ENCODE results near the gene AP1G2.

Gene AP1G2

DNA sequence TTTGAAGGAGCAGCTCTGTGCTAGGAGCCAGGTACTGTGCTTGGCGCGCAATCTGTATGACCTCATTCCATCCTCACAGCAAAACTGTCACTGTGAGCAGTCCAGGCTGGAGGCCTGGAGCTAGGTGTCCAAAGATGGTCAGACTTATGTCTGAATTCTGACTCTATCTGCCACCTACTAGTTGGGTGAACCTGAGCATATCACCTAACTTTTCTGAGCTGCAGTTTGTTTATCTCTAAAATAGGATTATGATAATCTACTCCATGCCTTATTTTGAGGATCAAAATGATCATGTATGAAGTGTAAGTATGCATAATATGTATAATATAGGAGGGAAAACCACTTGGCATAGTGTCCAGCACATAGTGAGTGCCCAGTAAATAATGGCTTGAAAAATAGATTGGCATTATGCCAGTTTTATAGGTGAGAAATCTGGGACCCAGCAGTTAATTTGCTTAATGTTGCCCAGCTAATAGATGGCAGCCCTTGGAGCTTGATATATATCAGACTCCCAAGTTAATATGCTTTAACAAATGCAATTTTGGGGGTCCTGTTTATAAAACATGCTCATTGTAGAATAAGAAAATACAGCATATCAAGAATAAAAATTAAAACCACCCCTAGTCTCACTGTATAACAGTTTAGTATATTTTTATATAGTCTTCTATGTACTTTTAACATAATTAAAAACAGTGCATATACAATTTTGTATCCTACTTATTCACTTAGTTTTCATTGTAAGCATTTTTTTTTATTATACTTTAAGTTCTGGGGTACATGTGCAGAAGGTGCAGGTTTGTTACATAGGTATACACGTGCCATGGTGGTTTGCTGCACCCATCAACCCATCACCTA is 15.5 kb upstream of the AP1G2 start:
- TF ChIP-seq, protein P1, sequence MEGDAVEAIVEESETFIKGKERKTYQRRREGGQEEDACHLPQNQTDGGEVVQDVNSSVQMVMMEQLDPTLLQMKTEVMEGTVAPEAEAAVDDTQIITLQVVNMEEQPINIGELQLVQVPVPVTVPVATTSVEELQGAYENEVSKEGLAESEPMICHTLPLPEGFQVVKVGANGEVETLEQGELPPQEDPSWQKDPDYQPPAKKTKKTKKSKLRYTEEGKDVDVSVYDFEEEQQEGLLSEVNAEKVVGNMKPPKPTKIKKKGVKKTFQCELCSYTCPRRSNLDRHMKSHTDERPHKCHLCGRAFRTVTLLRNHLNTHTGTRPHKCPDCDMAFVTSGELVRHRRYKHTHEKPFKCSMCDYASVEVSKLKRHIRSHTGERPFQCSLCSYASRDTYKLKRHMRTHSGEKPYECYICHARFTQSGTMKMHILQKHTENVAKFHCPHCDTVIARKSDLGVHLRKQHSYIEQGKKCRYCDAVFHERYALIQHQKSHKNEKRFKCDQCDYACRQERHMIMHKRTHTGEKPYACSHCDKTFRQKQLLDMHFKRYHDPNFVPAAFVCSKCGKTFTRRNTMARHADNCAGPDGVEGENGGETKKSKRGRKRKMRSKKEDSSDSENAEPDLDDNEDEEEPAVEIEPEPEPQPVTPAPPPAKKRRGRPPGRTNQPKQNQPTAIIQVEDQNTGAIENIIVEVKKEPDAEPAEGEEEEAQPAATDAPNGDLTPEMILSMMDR (IDR thresholded peaks at IDR 0.05; ENCODE audit: control insufficient read depth, insufficient read depth, low read depth, low read length, missing control alignments) = no peak
- no peak for DNase-seq (ENCODE audit: low read depth)
- no peak overlapping the region for H3K4me3 ChIP-seq (ENCODE audit: control insufficient read depth, low read depth, low read length)

GRCh38 chr14:23580948-23581281 is 13.3 kb upstream of the AP1G2 start:
- DNase-seq (ENCODE audit: low read depth) = no peak
- TF ChIP-seq, protein P1 (IDR thresholded peaks at IDR 0.05; ENCODE audit: control insufficient read depth, insufficient read depth, low read depth, low read length, missing control alignments) = no peak
- H3K4me3 ChIP-seq (ENCODE audit: control insufficient read depth, low read depth, low read length) = no peak overlapping the region

DNA sequence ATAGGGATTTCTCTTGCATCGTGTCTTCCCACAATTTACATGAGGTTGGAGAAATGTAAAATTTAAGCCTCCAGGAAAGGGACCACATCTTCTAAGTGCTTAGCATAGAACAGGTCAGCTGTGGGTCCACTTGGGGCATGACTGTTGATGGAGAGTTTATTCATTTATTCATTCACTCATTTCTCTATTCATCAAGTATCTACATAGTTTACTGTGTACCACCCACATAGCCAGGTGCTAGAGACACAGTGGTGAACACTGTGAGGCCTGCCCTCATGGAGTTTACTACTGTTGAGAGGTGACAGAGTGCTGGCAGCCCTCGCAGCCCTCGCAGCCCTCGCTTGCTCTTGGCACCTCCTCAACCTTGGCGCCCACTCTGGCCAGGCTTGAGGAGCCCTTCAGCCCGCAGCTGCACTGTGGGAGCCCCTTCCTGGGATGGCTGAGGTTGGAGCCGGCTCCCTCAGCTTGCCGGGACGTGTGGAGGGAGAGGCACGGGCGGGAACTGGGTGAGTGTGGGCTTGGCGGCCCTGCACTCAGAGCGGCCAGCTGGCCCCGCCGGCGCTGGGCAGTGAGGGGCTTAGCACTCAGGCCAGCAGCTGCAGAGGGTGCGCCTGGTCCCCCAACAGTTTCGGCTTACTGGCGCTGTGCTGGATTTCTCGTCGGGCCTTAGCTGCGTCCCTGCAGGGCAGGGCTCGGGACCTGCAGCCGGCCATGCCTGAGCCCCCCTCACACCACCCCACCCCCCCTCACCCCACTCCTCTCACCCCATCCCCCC is 12.7 kb upstream of the AP1G2 start:
- no peak overlapping the region for H3K4me3 ChIP-seq (ENCODE audit: control insufficient read depth, low read depth, low read length)
- TF ChIP-seq, protein P1 (IDR thresholded peaks at IDR 0.05; ENCODE audit: control insufficient read depth, insufficient read depth, low read depth, low read length, missing control alignments) = no peak
- no peak for DNase-seq (ENCODE audit: low read depth)

DNA sequence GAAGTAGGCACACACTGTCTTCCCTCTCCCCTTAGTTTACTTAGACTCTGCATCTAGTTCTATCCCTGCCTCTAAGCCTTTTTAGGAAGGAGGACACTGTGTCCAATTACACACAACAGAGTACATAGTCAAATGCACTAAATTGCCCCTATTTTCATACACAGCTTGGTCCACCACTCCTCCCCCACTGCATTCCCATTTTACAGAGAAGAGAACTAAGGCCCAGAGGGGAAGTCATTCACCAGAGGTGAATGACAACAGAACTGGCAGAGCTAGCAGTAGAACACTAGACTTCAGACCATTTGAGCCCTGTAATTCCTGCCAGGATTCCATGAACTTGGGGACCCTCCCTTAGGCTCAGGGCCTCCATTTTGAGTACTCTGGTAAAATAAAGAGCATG is 12.1 kb upstream of the AP1G2 start:
- DNase-seq (ENCODE audit: low read depth) = no peak
- no peak overlapping the region for H3K4me3 ChIP-seq (ENCODE audit: control insufficient read depth, low read depth, low read length)
- TF ChIP-seq, protein P1 (IDR thresholded peaks at IDR 0.05; ENCODE audit: control insufficient read depth, insufficient read depth, low read depth, low read length, missing control alignments) = no peak

DNA sequence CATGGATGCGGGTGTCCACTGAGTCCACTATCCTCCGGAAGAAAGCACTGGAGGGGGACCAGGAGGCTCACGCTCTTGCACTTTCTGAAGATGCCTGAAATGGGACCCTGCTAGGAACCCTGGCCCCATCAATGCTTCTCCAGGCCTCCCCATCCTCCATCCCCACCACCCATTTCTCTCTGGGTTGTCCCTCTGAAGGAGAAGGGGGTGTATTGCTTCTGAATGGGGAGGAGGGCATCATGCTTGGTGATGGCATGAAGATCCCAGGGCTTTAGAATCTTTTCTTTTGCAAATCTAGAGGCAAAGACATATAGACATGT is 11.7 kb upstream of the AP1G2 start:
- TF ChIP-seq, protein P1 (IDR thresholded peaks at IDR 0.05; ENCODE audit: control insufficient read depth, insufficient read depth, low read depth, low read length, missing control alignments) = no peak
- H3K4me3 ChIP-seq (ENCODE audit: control insufficient read depth, low read depth, low read length) = no peak overlapping the region

GRCh38 chr14:23578560-23579310 is 11.1 kb upstream of the AP1G2 start, which contains the start of gene JPH4:
JPH4 (minus strand) TSS chr14:23578790; CDS start chr14:23577453, 1,337 bp downstream.
- TF ChIP-seq, protein P1 (IDR thresholded peaks at IDR 0.05; ENCODE audit: control insufficient read depth, insufficient read depth, low read depth, low read length, missing control alignments) = no peak
- DNase-seq (ENCODE audit: low read depth) = no peak
- no peak within 1 kb of the TSS for H3K4me3 ChIP-seq (ENCODE audit: control insufficient read depth, low read depth, low read length)

More for the DNA sequence above, 11.7 kb upstream of the AP1G2 start:
- no peak for DNase-seq (ENCODE audit: low read depth)
